ENCODE data around the gene TRIO. TPM values are rescaled to one million over a fixed set of nuclear protein-coding genes. Genes with fewer than 3 reads are reported as not detected.
"Not testable (repeated sequence)": the region's sequence is repeated elsewhere in the genome, so short reads cannot be mapped to it uniquely, and the experiment has no call there.

TRIO gene
- polyA plus RNA-seq, 1 of the 3 experiments (the other 2 are of a cell fraction): 229 TPM

DNA sequence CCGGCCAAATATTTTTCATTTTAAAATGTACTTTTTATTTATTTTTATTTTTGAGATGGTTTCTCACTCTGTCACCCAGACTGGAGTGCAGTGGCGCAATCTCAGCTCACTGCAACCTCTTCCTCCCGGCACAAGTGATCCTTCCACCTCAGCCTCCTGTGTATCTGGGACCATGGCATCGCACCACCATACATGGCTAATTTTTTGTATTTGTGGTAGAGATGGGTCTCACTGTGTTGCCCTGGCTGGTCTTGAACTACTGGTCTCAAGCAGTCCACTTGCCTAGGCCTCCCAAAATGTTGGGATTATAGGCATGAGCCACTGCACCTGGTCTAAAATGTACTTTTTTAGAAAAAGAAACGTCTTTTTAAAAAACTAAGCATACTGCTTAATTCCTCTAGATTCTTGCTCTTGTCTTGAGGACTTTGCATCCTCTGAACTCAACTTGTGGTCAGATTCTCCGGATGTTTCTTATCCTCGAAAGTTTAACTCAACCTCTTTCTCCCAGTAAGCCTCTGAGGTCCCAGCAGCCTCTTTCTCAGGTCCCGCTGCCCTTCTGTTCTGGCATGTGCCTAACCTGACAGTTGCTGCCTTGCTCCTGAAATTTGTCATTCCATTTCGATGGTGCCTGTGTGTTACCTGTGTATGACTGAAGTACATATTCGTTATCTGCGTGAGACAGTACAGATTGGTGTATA, 63.0 kb downstream of the TRIO start:
- H3K9ac ChIP-seq: no peak overlapping the region
- H3K27me3 ChIP-seq (ENCODE audit: insufficient read depth): no peaks in the 10 kb centered on the region
- no peaks in the 10 kb centered on the region for H3K9me2 ChIP-seq
- POLR2A ChIA-PET: no interaction called here
- peak overlapping the region in 1 of 2 experiments; percentile 69; a peak in 2 of 4 replicates for H3K27ac ChIP-seq (ENCODE audit: low read depth in 2 of 2, low read length in 1 of 2)
- peaks cover 38% of the 10 kb centered on the region for H4K20me1 ChIP-seq (ENCODE audit: insufficient read depth)
- peaks cover 61% of the 10 kb centered on the region for H3F3A ChIP-seq (replicated peaks; ENCODE audit: insufficient read depth)
- no peak overlapping the region for H2AFZ ChIP-seq (ENCODE audit: low read depth)
- peaks cover 30 to 52% of the 10 kb centered on the region in 2 experiments for H3K4me1 ChIP-seq (ENCODE audit: control insufficient read depth in 1 of 2, insufficient read depth in 2 of 2, low read depth in 1 of 2, low read length in 1 of 2)
- H3K36me3 ChIP-seq (replicated peaks in 1 of 2; ENCODE audit: control insufficient read depth in 1 of 2, insufficient read depth in 2 of 2, low read length in 1 of 2): peaks cover 0 to 11% of the 10 kb centered on the region in 2 experiments
- CTCF ChIA-PET: no interaction called here
- H3K9me3 ChIP-seq: no peaks in the 10 kb centered on the region
- H3K4me3 ChIP-seq (ENCODE audit: low read depth in 2 of 2, low read length in 1 of 2): no peak overlapping the region
- WGBS (ENCODE audit: low lambda C conversion rate): 85% methylated on average over 11 of the region's 11 CpGs
- no peak for TF ChIP-seq EZH2phosphoT487 (IDR thresholded peaks at IDR 0.05; ENCODE audit: borderline replicate concordance, low read depth)
- no peak for TF ChIP-seq RCOR1 (IDR thresholded peaks at IDR 0.05; ENCODE audit: low read length)
- TF ChIP-seq, protein P1, sequence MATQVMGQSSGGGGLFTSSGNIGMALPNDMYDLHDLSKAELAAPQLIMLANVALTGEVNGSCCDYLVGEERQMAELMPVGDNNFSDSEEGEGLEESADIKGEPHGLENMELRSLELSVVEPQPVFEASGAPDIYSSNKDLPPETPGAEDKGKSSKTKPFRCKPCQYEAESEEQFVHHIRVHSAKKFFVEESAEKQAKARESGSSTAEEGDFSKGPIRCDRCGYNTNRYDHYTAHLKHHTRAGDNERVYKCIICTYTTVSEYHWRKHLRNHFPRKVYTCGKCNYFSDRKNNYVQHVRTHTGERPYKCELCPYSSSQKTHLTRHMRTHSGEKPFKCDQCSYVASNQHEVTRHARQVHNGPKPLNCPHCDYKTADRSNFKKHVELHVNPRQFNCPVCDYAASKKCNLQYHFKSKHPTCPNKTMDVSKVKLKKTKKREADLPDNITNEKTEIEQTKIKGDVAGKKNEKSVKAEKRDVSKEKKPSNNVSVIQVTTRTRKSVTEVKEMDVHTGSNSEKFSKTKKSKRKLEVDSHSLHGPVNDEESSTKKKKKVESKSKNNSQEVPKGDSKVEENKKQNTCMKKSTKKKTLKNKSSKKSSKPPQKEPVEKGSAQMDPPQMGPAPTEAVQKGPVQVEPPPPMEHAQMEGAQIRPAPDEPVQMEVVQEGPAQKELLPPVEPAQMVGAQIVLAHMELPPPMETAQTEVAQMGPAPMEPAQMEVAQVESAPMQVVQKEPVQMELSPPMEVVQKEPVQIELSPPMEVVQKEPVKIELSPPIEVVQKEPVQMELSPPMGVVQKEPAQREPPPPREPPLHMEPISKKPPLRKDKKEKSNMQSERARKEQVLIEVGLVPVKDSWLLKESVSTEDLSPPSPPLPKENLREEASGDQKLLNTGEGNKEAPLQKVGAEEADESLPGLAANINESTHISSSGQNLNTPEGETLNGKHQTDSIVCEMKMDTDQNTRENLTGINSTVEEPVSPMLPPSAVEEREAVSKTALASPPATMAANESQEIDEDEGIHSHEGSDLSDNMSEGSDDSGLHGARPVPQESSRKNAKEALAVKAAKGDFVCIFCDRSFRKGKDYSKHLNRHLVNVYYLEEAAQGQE (IDR thresholded peaks at IDR 0.05; ENCODE audit: low read depth, low read length): no peak
- TF ChIP-seq JUND (IDR thresholded peaks at IDR 0.05): no peak
- no peak for TF ChIP-seq FOSL2 (IDR thresholded peaks at IDR 0.05; ENCODE audit: borderline replicate concordance, low read depth)
- TF ChIP-seq, protein P2, sequence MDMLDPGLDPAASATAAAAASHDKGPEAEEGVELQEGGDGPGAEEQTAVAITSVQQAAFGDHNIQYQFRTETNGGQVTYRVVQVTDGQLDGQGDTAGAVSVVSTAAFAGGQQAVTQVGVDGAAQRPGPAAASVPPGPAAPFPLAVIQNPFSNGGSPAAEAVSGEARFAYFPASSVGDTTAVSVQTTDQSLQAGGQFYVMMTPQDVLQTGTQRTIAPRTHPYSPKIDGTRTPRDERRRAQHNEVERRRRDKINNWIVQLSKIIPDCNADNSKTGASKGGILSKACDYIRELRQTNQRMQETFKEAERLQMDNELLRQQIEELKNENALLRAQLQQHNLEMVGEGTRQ (IDR thresholded peaks at IDR 0.05; ENCODE audit: borderline replicate concordance, low read depth, low read length): no peak
- no peak for TF ChIP-seq CTCF (IDR thresholded peaks at IDR 0.05)
- no peak for TF ChIP-seq NFIC (IDR thresholded peaks at IDR 0.05; ENCODE audit: borderline replicate concordance)
- TF ChIP-seq, protein P3, sequence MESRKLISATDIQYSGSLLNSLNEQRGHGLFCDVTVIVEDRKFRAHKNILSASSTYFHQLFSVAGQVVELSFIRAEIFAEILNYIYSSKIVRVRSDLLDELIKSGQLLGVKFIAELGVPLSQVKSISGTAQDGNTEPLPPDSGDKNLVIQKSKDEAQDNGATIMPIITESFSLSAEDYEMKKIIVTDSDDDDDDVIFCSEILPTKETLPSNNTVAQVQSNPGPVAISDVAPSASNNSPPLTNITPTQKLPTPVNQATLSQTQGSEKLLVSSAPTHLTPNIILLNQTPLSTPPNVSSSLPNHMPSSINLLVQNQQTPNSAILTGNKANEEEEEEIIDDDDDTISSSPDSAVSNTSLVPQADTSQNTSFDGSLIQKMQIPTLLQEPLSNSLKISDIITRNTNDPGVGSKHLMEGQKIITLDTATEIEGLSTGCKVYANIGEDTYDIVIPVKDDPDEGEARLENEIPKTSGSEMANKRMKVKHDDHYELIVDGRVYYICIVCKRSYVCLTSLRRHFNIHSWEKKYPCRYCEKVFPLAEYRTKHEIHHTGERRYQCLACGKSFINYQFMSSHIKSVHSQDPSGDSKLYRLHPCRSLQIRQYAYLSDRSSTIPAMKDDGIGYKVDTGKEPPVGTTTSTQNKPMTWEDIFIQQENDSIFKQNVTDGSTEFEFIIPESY (IDR thresholded peaks at IDR 0.05; ENCODE audit: borderline replicate concordance, low read depth): no peak
- no peak for TF ChIP-seq SIN3A (IDR thresholded peaks at IDR 0.05; ENCODE audit: borderline replicate concordance, low read depth, low read length)
- no peak for TF ChIP-seq GABPA (IDR thresholded peaks at IDR 0.05; ENCODE audit: low read depth)
- TF ChIP-seq RFX5 (IDR thresholded peaks at IDR 0.05; ENCODE audit: low read length): no peak
- no peak for TF ChIP-seq SMC3 (IDR thresholded peaks at IDR 0.05; ENCODE audit: low read depth, low read length)
- no peak for TF ChIP-seq TAF1 (IDR thresholded peaks at IDR 0.05; ENCODE audit: borderline replicate concordance, low read depth, low read length)
- no peak for DNase-seq
- no peak overlapping the region for H3K4me2 ChIP-seq
- H3K79me2 ChIP-seq (ENCODE audit: insufficient read depth): peaks cover 97% of the 10 kb centered on the region

- Histone ChIP-seq H3K4me2 (peak overlapping the region; percentile 45), H3K4me1 (ENCODE audit: control insufficient read depth in 1 of 2, insufficient read depth in 2 of 2, low read depth in 1 of 2, low read length in 1 of 2) (peaks cover 33 to 46% of the 10 kb centered on the region in 2 experiments), H4K20me1 (ENCODE audit: insufficient read depth) (peaks cover 45% of the 10 kb centered on the region), H3K79me2 (ENCODE audit: insufficient read depth) (peaks cover 97% of the 10 kb centered on the region), H3F3A (replicated peaks; ENCODE audit: insufficient read depth) (peaks cover 63% of the 10 kb centered on the region), H3K9ac (peak overlapping the region; percentile 30; the same call in 1 of the 2 replicates), H3K36me3 (replicated peaks in 1 of 2; ENCODE audit: control insufficient read depth in 1 of 2, insufficient read depth in 2 of 2, low read length in 1 of 2) (peaks cover 0 to 11% of the 10 kb centered on the region in 2 experiments), H3K27ac (ENCODE audit: low read depth in 2 of 2, low read length in 1 of 2) (peak overlapping the region; percentile 62 to 82; a peak in 3 of 4 replicates)
- H3K9me2 ChIP-seq; H3K9me3 ChIP-seq; H3K4me3 ChIP-seq (ENCODE audit: low read depth in 2 of 2, low read length in 1 of 2); POLR2A ChIA-PET; H3K27me3 ChIP-seq (ENCODE audit: insufficient read depth); CTCF ChIA-PET; H2AFZ ChIP-seq (ENCODE audit: low read depth); DNase-seq: not testable (repeated sequence)
- 58% methylated on average over 3 of the region's 3 CpGs for WGBS (ENCODE audit: low lambda C conversion rate)
Measured at GRCh38 chr5:14207428-14207827, 64.3 kb downstream of the TRIO start.
